IPS-20b (cell line): ENCODE results near the gene MEDAG.

Source experiments
- H3K27ac ChIP-seq: one replicate; pipeline ENCODE4 v1.5.1; 2013; ENCODE audit warnings: low read length
- H3K27me3 ChIP-seq: 2 replicates; pipeline ENCODE4 v1.6.1; 2013; ENCODE audit warnings: mild to moderate bottlenecking, low read length, inconsistent platforms; ENCODE audit not compliant: insufficient read depth
- H3K36me3 ChIP-seq: 2 replicates; pipeline ENCODE4 v1.6.1; 2013; ENCODE audit warnings: low read depth, mild to moderate bottlenecking, inconsistent platforms, low read length, moderate library complexity; ENCODE audit not compliant: insufficient read depth
- H3K4me1 ChIP-seq: 2 replicates; pipeline ENCODE4 v1.6.1; 2013; ENCODE audit warnings: mild to moderate bottlenecking, control low read depth, inconsistent platforms, low read length, moderate library complexity; ENCODE audit not compliant: insufficient read depth
- H3K4me3 ChIP-seq: 2 replicates; pipeline ENCODE4 v1.5.1; 2013; ENCODE audit warnings: mild to moderate bottlenecking, low read length, inconsistent platforms
- H3K9ac ChIP-seq: 2 replicates; pipeline ENCODE4 v1.6.1; 2013; ENCODE audit warnings: low read depth, mild to moderate bottlenecking, inconsistent platforms, low read length, moderate library complexity
- H3K9me3 ChIP-seq: 2 replicates; pipeline ENCODE4 v1.6.1; 2013; ENCODE audit warnings: mild to moderate bottlenecking, low read depth, low read length, inconsistent platforms; ENCODE audit not compliant: insufficient read depth

MEDAG gene

DNA sequence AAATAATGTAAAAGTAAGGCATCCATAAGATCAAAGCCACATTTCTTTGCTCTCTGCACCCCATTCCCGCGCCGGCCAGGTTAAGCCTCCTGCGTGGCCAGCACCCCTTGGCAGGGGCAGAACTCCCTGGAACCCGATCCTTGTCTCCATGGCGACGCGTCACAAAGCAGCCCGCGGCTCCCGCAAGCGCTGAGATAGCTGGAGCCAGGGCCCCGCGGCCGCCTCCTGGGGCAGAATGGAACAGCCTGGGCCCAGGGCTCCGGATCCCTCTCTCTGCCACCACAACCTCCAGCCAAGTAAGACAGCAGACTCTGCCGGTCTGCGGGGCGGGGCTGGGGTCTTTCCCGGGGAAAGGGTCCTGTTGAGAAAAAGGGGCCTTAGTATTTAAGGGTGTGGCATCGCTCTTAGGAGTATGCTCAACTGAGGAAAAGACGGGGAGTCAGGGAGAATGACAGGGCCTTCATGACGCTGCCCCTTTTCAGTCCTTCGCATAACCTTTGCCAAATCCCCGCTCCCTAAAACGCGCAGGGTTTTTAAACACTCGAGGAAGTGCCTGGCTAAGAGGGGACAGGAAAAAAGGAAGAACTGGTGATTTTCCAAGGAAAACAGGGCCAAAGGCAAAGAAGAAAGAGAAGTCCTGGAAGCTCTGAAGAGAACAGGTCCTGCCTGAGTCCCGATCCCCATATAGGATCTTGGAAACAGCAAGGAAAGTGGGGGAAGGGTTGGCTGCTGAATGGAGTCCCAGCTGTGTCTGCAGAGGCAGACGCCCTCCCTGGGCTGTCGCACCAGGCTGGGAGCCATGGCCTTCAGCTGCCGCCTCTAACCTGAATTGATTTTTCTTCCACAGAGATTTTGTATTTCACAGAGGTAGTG, 26.6 kb downstream of the MEDAG start, which contains the start of gene TEX26:
Gene TEX26 (plus strand): TSS at position 176 of the 873 bp plus-strand sequence. CDS start 60 bp downstream, at position 236.
- H3K9me3 ChIP-seq = no peaks in the 10 kb centered on the region
- H3K27me3 ChIP-seq = peaks cover 32% of the 10 kb centered on the region
- peaks cover 7% of the 10 kb centered on the region; the same call in 1 of the 2 replicates for H3K4me1 ChIP-seq
- H3K27ac ChIP-seq = no peak within 1 kb of the TSS
- H3K4me3 ChIP-seq = peak within 1 kb of the TSS; percentile 65
- H3K9ac ChIP-seq = no peak within 1 kb of the TSS
- no peaks in the 10 kb centered on the region for H3K36me3 ChIP-seq

DNA sequence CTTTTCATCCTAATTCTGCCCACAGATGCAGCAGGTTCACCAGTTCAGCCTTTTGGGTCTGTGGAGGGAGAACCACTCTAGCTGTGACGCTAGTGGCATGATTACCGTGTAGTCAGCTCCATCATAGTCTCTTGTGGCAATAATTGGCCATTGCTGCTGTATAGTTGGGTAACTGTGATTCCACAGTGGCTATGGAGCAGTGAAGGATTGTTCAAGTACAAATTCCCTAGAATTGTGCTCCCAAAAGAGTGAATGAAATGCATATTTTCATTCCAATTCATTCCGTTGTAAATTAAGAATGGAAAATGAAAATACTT, 27.2 kb downstream of the MEDAG start:
- Histone ChIP-seq H3K9me3 (no peaks in the 10 kb centered on the region), H3K9ac (no peak overlapping the region), H3K4me1 (peaks cover 7% of the 10 kb centered on the region; the same call in 1 of the 2 replicates), H3K36me3 (no peaks in the 10 kb centered on the region), H3K4me3 (peak overlapping the region; percentile 65; the same call in 1 of the 2 replicates), H3K27ac (no peak overlapping the region), H3K27me3 (peaks cover 32% of the 10 kb centered on the region)

DNA sequence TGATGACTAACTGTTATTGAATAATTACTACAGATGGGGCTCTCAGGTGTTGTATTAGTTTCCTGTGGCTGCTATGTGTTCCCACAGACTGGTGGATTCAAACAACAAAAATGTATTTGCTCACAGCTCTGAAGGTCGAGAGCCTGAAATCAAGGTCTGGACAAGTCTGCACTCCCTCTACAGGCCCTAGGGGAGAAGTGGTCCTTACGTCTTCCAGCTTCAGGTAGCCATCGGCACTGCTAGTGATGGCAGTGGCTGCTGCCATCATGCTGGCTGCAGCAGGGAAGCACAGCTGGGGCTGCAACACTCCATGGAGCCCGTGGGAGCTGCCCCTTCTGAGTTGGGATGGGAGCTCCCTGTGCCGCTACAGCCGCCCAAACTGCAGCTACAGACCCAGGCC, 28.3 kb downstream of the MEDAG start:
- Histone ChIP-seq H3K9me3 (no peaks in the 10 kb centered on the region), H3K36me3 (no peaks in the 10 kb centered on the region), H3K27ac (no peak overlapping the region), H3K4me3 (no peak overlapping the region), H3K9ac (no peak overlapping the region), H3K27me3 (peaks cover 32% of the 10 kb centered on the region), H3K4me1 (peaks cover 7% of the 10 kb centered on the region; the same call in 1 of the 2 replicates)

DNA sequence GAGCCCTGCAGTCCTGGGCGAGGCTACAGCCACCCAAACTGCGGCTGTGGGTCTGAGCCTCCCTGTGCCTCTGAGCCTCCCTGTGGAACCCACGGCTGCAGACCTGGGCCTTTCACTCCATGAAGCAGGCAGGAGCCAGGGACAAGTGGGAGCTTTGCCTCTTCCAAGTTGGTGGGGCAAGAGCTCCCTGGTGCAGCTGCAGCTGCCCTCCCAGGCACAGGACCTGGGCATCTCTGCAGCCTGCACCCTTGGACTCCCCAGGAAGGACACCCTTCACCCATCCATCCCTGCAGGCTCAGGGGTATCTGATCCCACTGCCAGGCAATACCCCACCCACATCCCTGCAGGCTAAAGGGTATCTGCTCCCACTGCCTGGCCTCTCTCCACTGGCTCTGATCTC, 28.7 kb downstream of the MEDAG start:
- H3K27ac ChIP-seq = no peak overlapping the region
- no peaks in the 10 kb centered on the region for H3K36me3 ChIP-seq
- H3K4me1 ChIP-seq = peaks cover 7% of the 10 kb centered on the region; the same call in 1 of the 2 replicates
- peaks cover 32% of the 10 kb centered on the region for H3K27me3 ChIP-seq
- H3K9ac ChIP-seq = no peak overlapping the region
- H3K9me3 ChIP-seq = no peaks in the 10 kb centered on the region
- H3K4me3 ChIP-seq = no peak overlapping the region

DNA sequence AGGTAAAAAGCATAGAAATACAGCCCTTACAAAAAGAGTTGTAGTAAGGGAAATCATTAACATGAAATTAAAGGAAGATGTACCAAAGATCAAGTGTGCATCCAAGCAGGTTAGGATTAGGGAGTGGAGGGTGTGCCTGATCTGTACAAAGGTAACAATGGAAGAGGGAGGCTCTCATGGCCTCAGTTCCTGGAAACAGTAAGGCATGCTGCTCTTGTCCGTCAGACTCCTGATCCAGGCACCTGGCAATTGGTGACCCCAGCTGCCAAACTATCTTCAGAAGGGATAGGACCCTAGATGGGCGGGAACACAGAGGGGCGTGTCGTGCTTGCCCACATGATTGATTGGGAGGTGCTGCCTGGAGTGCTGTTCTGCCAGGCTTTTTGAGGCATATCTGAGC, 30.9 kb downstream of the MEDAG start:
- peaks cover 7% of the 10 kb centered on the region; the same call in 1 of the 2 replicates for H3K4me1 ChIP-seq

DNA sequence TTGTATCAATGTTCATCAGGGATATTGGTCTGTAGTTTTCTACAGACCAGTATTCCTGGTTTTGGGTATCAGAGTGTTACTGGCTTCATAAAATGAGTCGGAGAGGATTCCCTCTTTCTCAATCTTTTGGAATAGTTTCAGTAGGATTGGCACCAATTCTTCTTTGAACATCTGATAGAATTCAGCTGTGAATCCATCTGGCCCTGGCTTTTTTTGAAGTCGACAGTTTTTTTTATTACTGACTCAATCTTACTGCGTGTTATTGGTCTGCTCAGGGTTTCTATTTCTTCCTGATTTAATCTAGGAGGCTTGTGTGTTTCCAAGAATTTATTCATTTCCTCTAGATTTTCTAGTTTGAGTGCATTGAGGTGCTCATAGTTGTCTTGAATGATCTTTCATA, 37.8 kb downstream of the MEDAG start:
- Histone ChIP-seq H3K4me1 (no peaks in the 10 kb centered on the region), H3K9ac (no peak overlapping the region), H3K27ac (no peak overlapping the region), H3K4me3 (no peak overlapping the region), H3K9me3 (no peaks in the 10 kb centered on the region), H3K27me3 (no peaks in the 10 kb centered on the region), H3K36me3 (no peaks in the 10 kb centered on the region)

More for the DNA sequence above, 30.9 kb downstream of the MEDAG start:
- Histone ChIP-seq H3K27ac (no peak overlapping the region), H3K36me3 (no peaks in the 10 kb centered on the region), H3K9ac (no peak overlapping the region), H3K4me3 (no peak overlapping the region), H3K9me3 (no peaks in the 10 kb centered on the region), H3K27me3 (peaks cover 23% of the 10 kb centered on the region)

DNA sequence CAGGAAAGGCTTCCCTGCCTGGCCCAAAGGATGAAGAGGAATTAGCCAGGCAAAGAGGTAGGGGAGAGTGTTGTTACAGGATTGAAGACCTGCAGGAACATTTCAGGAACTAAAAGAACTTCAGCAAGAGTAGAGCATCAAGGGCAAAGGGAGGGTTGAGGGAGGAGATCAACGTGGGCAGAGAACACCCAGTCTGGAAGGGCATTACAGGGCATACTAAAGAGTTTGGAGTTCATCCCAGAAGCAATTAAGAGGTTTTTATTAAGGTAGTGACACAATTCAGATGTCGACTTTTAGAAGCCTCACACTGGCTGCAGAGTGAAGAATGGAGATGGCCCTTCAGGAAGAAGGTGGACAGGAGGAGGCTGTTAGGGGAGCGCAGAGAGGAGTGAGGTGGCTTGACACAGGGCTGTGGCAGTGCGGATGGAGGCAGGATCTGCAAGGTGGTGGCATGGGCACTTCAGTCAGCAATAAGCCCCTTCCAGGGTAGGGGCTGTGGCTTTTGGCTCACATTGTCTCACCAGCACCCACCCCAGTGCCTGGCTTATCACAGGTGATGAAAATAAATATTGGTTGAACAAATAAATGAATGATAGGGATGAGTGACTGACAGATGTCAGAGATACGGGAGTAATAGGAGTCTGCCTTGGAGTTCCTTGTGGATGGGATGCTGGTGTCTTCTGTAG, 51.3 kb downstream of the MEDAG start:
- H3K4me3 ChIP-seq = no peak overlapping the region
- no peaks in the 10 kb centered on the region for H3K27me3 ChIP-seq
- peaks cover 9% of the 10 kb centered on the region; the same call in 1 of the 2 replicates for H3K9me3 ChIP-seq
- H3K4me1 ChIP-seq = no peaks in the 10 kb centered on the region
- no peak overlapping the region for H3K9ac ChIP-seq
- no peaks in the 10 kb centered on the region for H3K36me3 ChIP-seq
- H3K27ac ChIP-seq = no peak overlapping the region

DNA sequence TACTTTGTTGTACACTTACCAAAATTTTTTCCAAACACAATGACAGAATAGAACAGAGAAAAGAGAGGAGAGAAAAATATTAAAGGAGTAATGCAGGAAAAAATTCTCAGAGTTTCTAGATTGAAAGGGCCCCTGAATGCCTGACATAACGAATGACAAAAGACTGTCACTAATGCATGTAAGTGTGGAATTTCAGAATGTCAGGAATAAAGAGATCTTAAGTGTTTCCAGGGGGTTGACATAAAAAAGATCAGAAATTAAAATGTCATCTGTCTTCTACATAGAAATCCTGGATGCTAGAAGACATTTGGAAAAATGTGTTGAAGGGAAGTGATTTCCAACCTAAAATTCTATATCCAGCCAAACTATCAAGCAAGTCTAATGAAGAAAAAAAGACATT, 53.6 kb downstream of the MEDAG start:
- H3K27me3 ChIP-seq = no peaks in the 10 kb centered on the region
- no peak overlapping the region for H3K27ac ChIP-seq
- H3K9ac ChIP-seq = no peak overlapping the region
- H3K4me1 ChIP-seq = no peaks in the 10 kb centered on the region
- no peaks in the 10 kb centered on the region for H3K36me3 ChIP-seq
- H3K9me3 ChIP-seq = peaks cover 9% of the 10 kb centered on the region
- no peak overlapping the region for H3K4me3 ChIP-seq

DNA sequence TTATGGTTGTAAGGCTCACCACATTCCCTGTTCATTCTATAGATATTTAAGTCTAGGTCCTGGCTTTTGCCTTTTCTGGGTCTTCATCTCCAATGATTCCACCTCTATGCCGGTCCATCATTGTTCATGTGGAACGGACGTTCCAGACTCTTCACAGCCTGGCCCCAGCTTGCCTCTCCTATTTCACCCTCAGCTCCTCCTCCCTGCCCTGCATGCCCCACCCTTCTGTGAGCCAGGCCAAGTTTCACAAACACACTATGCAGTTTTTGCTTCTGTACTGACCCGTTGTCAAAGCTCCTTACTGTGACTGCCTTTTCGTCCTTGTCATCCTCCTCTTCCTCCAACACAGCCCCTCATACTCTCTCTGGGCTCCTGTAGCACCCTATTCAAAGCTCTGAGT, 57.7 kb downstream of the MEDAG start:
- peaks cover 33% of the 10 kb centered on the region for H3K9me3 ChIP-seq
- no peak overlapping the region for H3K27ac ChIP-seq
- no peak overlapping the region for H3K4me3 ChIP-seq
- no peaks in the 10 kb centered on the region for H3K27me3 ChIP-seq
- no peak overlapping the region for H3K9ac ChIP-seq
- H3K4me1 ChIP-seq = no peaks in the 10 kb centered on the region
- no peaks in the 10 kb centered on the region for H3K36me3 ChIP-seq

DNA sequence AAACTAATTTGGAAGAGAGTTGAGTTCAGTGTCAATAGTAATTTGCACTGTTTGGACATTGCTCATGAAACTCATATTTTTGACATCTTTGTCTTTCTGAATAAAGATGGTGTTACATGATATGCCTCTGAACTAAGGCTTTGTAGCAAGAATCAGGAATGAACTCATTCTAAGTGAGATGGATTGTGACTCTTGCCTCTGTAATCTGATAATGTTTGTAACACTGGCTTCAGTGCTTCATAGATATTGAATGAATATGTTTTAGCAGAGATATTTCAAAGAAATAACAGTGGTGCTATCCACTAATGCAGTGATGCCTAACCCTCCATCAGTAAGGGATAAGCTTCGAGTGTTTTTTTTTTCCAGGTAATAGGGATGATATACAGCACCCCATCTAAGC, 59.3 kb downstream of the MEDAG start:
- H3K9ac ChIP-seq = no peak overlapping the region

DNA sequence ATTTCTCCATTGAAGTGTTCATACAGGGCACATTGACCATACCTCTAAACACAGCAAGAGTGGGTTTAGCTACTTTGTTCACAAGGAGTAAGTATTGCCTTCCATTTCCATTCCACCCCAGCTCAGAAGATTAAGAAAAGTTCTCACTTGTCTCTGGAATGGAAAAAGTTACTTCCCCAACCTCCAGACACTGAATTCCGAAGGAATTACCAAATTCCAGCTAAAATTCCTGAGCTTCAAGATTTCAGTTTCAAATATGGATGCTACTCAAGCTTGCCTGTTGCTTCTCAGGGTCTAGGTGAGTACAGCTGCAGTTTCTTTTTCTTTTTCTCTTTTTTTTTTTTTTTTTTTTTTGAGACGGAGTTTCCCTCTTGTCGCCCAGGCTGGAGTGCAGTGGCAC, 60.0 kb downstream of the MEDAG start:
- Histone ChIP-seq H3K4me3 (no peak overlapping the region), H3K4me1 (no peaks in the 10 kb centered on the region), H3K27me3 (no peaks in the 10 kb centered on the region), H3K36me3 (no peaks in the 10 kb centered on the region), H3K9ac (no peak overlapping the region), H3K27ac (no peak overlapping the region), H3K9me3 (peaks cover 24% of the 10 kb centered on the region)

More for the DNA sequence above, 59.3 kb downstream of the MEDAG start:
- Histone ChIP-seq H3K4me1 (no peaks in the 10 kb centered on the region), H3K27me3 (no peaks in the 10 kb centered on the region), H3K9me3 (peaks cover 24% of the 10 kb centered on the region), H3K36me3 (no peaks in the 10 kb centered on the region), H3K4me3 (no peak overlapping the region), H3K27ac (no peak overlapping the region)

DNA sequence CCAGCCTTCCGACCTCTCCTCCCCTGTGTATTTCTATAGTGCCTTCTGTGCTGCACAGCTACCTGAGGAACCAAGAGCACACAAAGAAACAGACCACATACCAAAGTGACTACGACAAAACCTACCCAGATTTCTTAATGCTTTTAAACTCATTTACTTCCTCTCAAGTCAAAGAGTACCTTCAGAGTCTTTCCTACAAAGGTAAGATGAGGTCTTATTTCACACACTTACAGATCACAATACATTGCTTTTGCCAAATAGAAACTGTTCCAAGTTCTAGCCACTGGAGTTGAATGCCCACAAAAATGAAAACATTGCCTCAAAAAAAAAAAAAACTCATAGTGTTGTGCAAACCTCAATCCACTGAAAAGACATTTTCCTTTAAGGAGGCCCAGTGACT, 62.8 kb downstream of the MEDAG start:
- Histone ChIP-seq H3K36me3 (no peaks in the 10 kb centered on the region), H3K27ac (no peak overlapping the region), H3K4me3 (no peak overlapping the region), H3K4me1 (no peaks in the 10 kb centered on the region), H3K9ac (no peak overlapping the region), H3K9me3 (peaks cover 24% of the 10 kb centered on the region), H3K27me3 (no peaks in the 10 kb centered on the region)
